ENCODE measurements around the gene SULF2. TPM values are rescaled to one million over a fixed set of nuclear protein-coding genes. Genes with fewer than 3 reads are reported as not detected.

The SULF2 gene
- total and polyA plus RNA-seq, 2 of the 4 experiments (the other 2 are of a cell fraction), result 0.54 to 0.77 TPM

DNA sequence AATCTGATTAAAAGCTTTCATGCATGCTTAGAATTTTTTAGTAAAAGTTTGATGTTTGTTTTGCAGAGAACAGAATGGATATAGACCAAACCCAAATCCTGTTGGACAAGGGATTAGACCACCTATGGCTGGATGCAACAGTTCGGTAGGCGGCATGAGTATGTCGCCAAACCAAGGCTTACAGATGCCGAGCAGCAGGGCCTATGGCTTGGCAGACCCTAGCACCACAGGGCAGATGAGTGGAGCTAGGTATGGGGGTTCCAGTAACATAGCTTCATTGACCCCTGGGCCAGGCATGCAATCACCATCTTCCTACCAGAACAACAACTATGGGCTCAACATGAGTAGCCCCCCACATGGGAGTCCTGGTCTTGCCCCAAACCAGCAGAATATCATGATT is 150.0 kb downstream of the SULF2 start:
- no peak overlapping the region for H2AK5ac ChIP-seq (ENCODE audit: low read depth, low read length)
- no peak overlapping the region for H3K14ac ChIP-seq (replicated peaks; ENCODE audit: low read depth, low read length)
- ATAC-seq (ENCODE audit: low read depth) (no peak), DNase-seq (no peak)
- no peak overlapping the region for H2BK120ac ChIP-seq (ENCODE audit: low read depth, low read length)
- WGBS, 2 experiments (ENCODE audit: extremely low coverage in 2 of 2, insufficient read length in 1 of 2), result 100% methylated on average over 2 of the region's 4 CpGs; no CpG with 5 or more reads in 1 of the 2 experiments
- dilution Hi-C loops (cut with HindIII; ENCODE audit: low sequenced_read_pairs, unreplicated experiment) (no loop called here), in situ Hi-C loops (cut with MboI; ENCODE audit: low sequenced_read_pairs) (no loop called here), intact Hi-C loops (cut with micrococcal nuclease) (no loop called here)
- H3K56ac ChIP-seq (ENCODE audit: extremely low read depth, insufficient read depth, low read length), result no peak overlapping the region
- H3K9ac ChIP-seq (ENCODE audit: low read depth, low read length), result no peak overlapping the region
- H3K4me3 ChIP-seq (ENCODE audit: insufficient read depth, low read depth, low read length), result no peak overlapping the region
- H3K9me3 ChIP-seq (ENCODE audit: control insufficient read depth, insufficient read depth, low read length), result no peaks in the 10 kb centered on the region
- no peaks in the 10 kb centered on the region for H3K27me3 ChIP-seq (ENCODE audit: control insufficient read depth, insufficient read depth, low read length)
- no peak overlapping the region for H3K23ac ChIP-seq (ENCODE audit: low read depth, low read length)
- no peaks in the 10 kb centered on the region for H3K4me1 ChIP-seq (ENCODE audit: control insufficient read depth, insufficient read depth, low read length)
- H3K27ac ChIP-seq (ENCODE audit: insufficient read depth, low read length), result no peak overlapping the region
- ChIA-PET CTCF (interaction anchor here (0.7 kb wide), 1 partner anchor 251 kb away, joined by 3 read pairs; no protein-coding TSS in a partner anchor), POLR2A (ENCODE audit: unreplicated experiment) (no interaction called here)
- H3K79me1 ChIP-seq (ENCODE audit: low read depth in 1 of 2, low read length in 2 of 2), result peaks cover 0 to 7% of the 10 kb centered on the region in 2 experiments; a peak in 2 of 4 replicates
- no peak overlapping the region for H3K4ac ChIP-seq (ENCODE audit: low read depth, low read length)
- H3K9me1 ChIP-seq (ENCODE audit: insufficient read depth, low read length), result 0 out of 2 replicates have a peak, but pooled peaks cover 4% of the 10 kb centered on the region
- no peak overlapping the region for H4K5ac ChIP-seq (ENCODE audit: low read depth, low read length)
- no peak overlapping the region for H2BK20ac ChIP-seq (ENCODE audit: low read depth, low read length)
- no peak overlapping the region for H2BK5ac ChIP-seq (ENCODE audit: low read depth, low read length, poor library complexity, severe bottlenecking)
- peaks cover 24% of the 10 kb centered on the region for H3K36me3 ChIP-seq (ENCODE audit: control insufficient read depth, insufficient read depth, low read length)
- no peak overlapping the region for H3K4me2 ChIP-seq (ENCODE audit: low read depth, low read length)
- BruUV-seq (replicated peaks), result no TSS peak
- no peak overlapping the region for H2BK15ac ChIP-seq (ENCODE audit: low read depth, low read length)
- H4K20me1 ChIP-seq (ENCODE audit: insufficient read depth, low read length), result no peaks in the 10 kb centered on the region; the same call in 1 of the 2 replicates
- no peak overlapping the region for H3K18ac ChIP-seq (ENCODE audit: low read depth, low read length)
- TF ChIP-seq, protein P1, sequence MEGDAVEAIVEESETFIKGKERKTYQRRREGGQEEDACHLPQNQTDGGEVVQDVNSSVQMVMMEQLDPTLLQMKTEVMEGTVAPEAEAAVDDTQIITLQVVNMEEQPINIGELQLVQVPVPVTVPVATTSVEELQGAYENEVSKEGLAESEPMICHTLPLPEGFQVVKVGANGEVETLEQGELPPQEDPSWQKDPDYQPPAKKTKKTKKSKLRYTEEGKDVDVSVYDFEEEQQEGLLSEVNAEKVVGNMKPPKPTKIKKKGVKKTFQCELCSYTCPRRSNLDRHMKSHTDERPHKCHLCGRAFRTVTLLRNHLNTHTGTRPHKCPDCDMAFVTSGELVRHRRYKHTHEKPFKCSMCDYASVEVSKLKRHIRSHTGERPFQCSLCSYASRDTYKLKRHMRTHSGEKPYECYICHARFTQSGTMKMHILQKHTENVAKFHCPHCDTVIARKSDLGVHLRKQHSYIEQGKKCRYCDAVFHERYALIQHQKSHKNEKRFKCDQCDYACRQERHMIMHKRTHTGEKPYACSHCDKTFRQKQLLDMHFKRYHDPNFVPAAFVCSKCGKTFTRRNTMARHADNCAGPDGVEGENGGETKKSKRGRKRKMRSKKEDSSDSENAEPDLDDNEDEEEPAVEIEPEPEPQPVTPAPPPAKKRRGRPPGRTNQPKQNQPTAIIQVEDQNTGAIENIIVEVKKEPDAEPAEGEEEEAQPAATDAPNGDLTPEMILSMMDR (conservative IDR thresholded peaks at IDR 0.05; ENCODE audit: low read depth, low read length), result no peak
- TF ChIP-seq, protein P2, sequence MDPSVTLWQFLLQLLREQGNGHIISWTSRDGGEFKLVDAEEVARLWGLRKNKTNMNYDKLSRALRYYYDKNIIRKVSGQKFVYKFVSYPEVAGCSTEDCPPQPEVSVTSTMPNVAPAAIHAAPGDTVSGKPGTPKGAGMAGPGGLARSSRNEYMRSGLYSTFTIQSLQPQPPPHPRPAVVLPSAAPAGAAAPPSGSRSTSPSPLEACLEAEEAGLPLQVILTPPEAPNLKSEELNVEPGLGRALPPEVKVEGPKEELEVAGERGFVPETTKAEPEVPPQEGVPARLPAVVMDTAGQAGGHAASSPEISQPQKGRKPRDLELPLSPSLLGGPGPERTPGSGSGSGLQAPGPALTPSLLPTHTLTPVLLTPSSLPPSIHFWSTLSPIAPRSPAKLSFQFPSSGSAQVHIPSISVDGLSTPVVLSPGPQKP (IDR thresholded peaks at IDR 0.05; ENCODE audit: borderline replicate concordance, low read depth, low read length), result no peak
- TF ChIP-seq RFX5 (IDR thresholded peaks at IDR 0.05; ENCODE audit: low read depth, low read length) (no peak), RCOR1 (IDR thresholded peaks at IDR 0.05; ENCODE audit: insufficient replicate concordance, low read length) (no peak), CHD1 (IDR thresholded peaks at IDR 0.05; ENCODE audit: low read depth, low read length) (no peak), RAD21 (IDR thresholded peaks at IDR 0.05; ENCODE audit: low read length) (no peak), POLR2A (IDR thresholded peaks at IDR 0.05; ENCODE audit: low read depth, low read length) (no peak), NFE2L2 (IDR thresholded peaks at IDR 0.05; ENCODE audit: low read depth, low read length) (no peak), MXI1 (IDR thresholded peaks at IDR 0.05; ENCODE audit: borderline replicate concordance, low read depth, low read length) (no peak), FOS (IDR thresholded peaks at IDR 0.05; ENCODE audit: low read depth, low read length) (no peak), CEBPB (IDR thresholded peaks at IDR 0.05; ENCODE audit: low read depth, low read length) (no peak)
- H4K91ac ChIP-seq (ENCODE audit: insufficient read depth, low read depth, low read length), result no peak overlapping the region
- no peak overlapping the region for H4K8ac ChIP-seq (ENCODE audit: low read depth in 2 of 2, low read length in 2 of 2)
- no peak overlapping the region for H2AK9ac ChIP-seq (replicated peaks; ENCODE audit: low read depth, low read length, poor library complexity)
- H2AFZ ChIP-seq (replicated peaks; ENCODE audit: low read length, poor library complexity), result no peak overlapping the region

Data from IMR-90 (cell line).